ENCODE results near the gene FAM163A.

DNA sequence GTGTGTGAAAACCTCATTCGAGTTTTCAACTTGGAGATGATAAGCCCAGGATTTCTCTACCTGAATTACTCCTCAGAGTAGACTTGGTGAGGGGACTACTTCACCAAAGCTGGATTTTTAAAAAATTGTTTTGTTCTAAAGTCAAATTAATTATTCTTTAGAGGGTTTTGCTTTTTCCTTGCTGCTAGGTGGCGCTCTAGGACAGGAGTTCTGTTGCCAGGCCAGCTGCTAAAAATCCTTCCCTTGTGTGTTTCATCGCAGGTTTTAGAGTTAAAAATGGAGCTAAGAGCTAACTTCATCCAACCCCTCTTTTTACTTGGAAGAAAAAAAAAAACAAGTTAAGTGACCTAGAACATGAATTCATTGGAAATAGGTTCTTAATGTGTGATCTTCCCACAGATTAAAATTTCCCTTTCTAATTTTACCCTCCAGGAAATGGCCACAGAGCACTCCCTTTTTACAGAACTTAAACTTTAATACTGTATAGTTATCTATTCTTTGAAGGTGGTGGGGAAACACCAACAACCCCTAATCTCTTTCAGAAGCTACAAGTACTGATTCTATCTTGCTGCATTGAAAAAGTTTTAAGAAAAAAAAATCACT, 36.7 kb upstream of the FAM163A start:
- TF ChIP-seq CTCF (IDR thresholded peaks at IDR 0.05; ENCODE audit: insufficient read depth, low read length) (peak; percentile 9), REST (IDR thresholded peaks at IDR 0.05; ENCODE audit: insufficient replicate concordance, low read depth) (no peak)
